Mesothelial cell of epicardium (in vitro differentiated cells): ENCODE results near the gene NOX4. TPM values are rescaled to one million over a fixed set of nuclear protein-coding genes. Genes with fewer than 3 reads are reported as not detected.

Experiments
- DNase-seq, 2 experiments: peaks; one replicate each; pipeline ENCODE4 v3.0.0; 2021; ENCODE audit warnings: low spot score in 2 of 2; ENCODE audit not compliant: unreplicated experiment in 2 of 2
- H3K27ac Mint-ChIP-seq: 2 replicates; pipeline ENCODE4 v1.8.0; 2021; ENCODE audit warnings: mixed read lengths
- H3K27me3 Mint-ChIP-seq: 2 replicates; pipeline ENCODE4 v1.8.0; 2021; ENCODE audit warnings: low read depth, mixed read lengths
- H3K36me3 Mint-ChIP-seq: 2 replicates; pipeline ENCODE4 v1.8.0; 2021; ENCODE audit warnings: mixed read lengths
- H3K4me1 Mint-ChIP-seq: 2 replicates; pipeline ENCODE4 v1.8.0; 2021; ENCODE audit warnings: mixed read lengths
- H3K4me3 Mint-ChIP-seq: 2 replicates; pipeline ENCODE4 v1.8.0; 2021; ENCODE audit warnings: mild to moderate bottlenecking, moderate library complexity, mixed read lengths
- H3K9me3 Mint-ChIP-seq: 2 replicates; pipeline ENCODE4 v1.8.0; 2021; ENCODE audit warnings: mixed read lengths
- CTCF ChIP-seq: fragments of 200-600 bp; sonication (generic); IDR thresholded peaks from one replicate; pipeline ENCODE4 v1.5.0; 2021; ENCODE audit warnings: antibody characterized with exemption; ENCODE audit not compliant: unreplicated experiment
- total RNA-seq: library from RNA; stranded (reverse); gene quantifications from 3 replicates; pipeline ENCODE4 v1.2.1, GENCODE V29; 2021

The NOX4 gene
- total RNA-seq, 1 donor from 2014 or later, result 17.9 TPM

- Mint-ChIP-seq H3K4me3 (no peak overlapping the region), H3K36me3 (peaks cover 14% of the 10 kb centered on the region), H3K4me1 (peaks cover 31% of the 10 kb centered on the region), H3K9me3 (peaks cover 16% of the 10 kb centered on the region), H3K27me3 (no peaks in the 10 kb centered on the region), H3K27ac (peak overlapping the region; percentile 77)
- no peak for TF ChIP-seq CTCF
- DNase-seq, result no peak
Observed at GRCh38 chr11:89529626-89530380, 38.6 kb upstream of the NOX4 start.

GRCh38 chr11:89521792-89522191, 30.6 kb upstream of the NOX4 start:
- Mint-ChIP-seq H3K27me3 (no peaks in the 10 kb centered on the region), H3K27ac (no peak overlapping the region), H3K36me3 (peaks cover 29% of the 10 kb centered on the region), H3K4me3 (no peak overlapping the region), H3K9me3 (peaks cover 27% of the 10 kb centered on the region), H3K4me1 (peaks cover 16% of the 10 kb centered on the region)
- TF ChIP-seq CTCF, result no peak
- DNase-seq, result no peak

GRCh38 chr11:89521294-89521693, 30.1 kb upstream of the NOX4 start:
- H3K27me3 Mint-ChIP-seq, result no peaks in the 10 kb centered on the region
- no peak for DNase-seq
- peaks cover 23% of the 10 kb centered on the region for H3K9me3 Mint-ChIP-seq
- H3K4me1 Mint-ChIP-seq, result peaks cover 21% of the 10 kb centered on the region
- H3K4me3 Mint-ChIP-seq, result no peak overlapping the region
- H3K36me3 Mint-ChIP-seq, result peaks cover 25% of the 10 kb centered on the region
- no peak for TF ChIP-seq CTCF
- no peak overlapping the region for H3K27ac Mint-ChIP-seq

- no peak for TF ChIP-seq CTCF
- H3K27me3 Mint-ChIP-seq, result no peaks in the 10 kb centered on the region
- peak overlapping the region; percentile 74 for H3K27ac Mint-ChIP-seq
- peaks cover 23% of the 10 kb centered on the region for H3K9me3 Mint-ChIP-seq
- peaks cover 20% of the 10 kb centered on the region for H3K36me3 Mint-ChIP-seq
- H3K4me1 Mint-ChIP-seq, result peaks cover 17% of the 10 kb centered on the region
- no peak overlapping the region for H3K4me3 Mint-ChIP-seq
- no peak for DNase-seq
Observed at GRCh38 chr11:89516496-89516895, 25.3 kb upstream of the NOX4 start.

GRCh38 chr11:89508544-89508943, 17.4 kb upstream of the NOX4 start:
- Mint-ChIP-seq H3K27ac (no peak overlapping the region), H3K9me3 (peaks cover 4% of the 10 kb centered on the region), H3K4me1 (peaks cover 24% of the 10 kb centered on the region), H3K27me3 (no peaks in the 10 kb centered on the region), H3K4me3 (no peak overlapping the region), H3K36me3 (no peaks in the 10 kb centered on the region)
- DNase-seq, result no peak
- no peak for TF ChIP-seq CTCF
